Activated T-cell treated with anti-CD3 and anti-CD28 coated beads, Interleukin-2, amount 50 U/mL, for 72 hours (primary cell): Measurements from ENCODE around the gene PRDX5. TPM values are rescaled to one million over a fixed set of nuclear protein-coding genes. Genes with fewer than 3 reads are reported as not detected.

Source experiments
- ATAC-seq, 2 donors: fragments of 150-1000 bp; cut with Tn5 transposase; replicated peaks in 1 of 2; 2 replicates each; pipeline ENCODE4 v1.10.0; 2021; ENCODE audit warnings: moderate library complexity in 2 of 2, mild to moderate bottlenecking in 1 of 2
- DNase-seq, 2 donors: peaks; one replicate each; pipeline ENCODE4 v3.0.0; 2021 to 2022; ENCODE audit warnings: mixed read lengths in 1 of 2
- H3K27ac Mint-ChIP-seq: one replicate; pipeline ENCODE4 v1.8.0; 2022; ENCODE audit warnings: mild to moderate bottlenecking, moderate library complexity, mixed read lengths
- H3K27me3 Mint-ChIP-seq: one replicate; pipeline ENCODE4 v1.8.0; 2022; ENCODE audit warnings: low read depth, mixed read lengths
- H3K36me3 Mint-ChIP-seq, 2 donors: one replicate each; pipeline ENCODE4 v1.8.0; 2022; ENCODE audit warnings: mixed read lengths in 2 of 2, mild to moderate bottlenecking in 1 of 2; ENCODE audit not compliant: insufficient read depth in 2 of 2
- H3K4me1 Mint-ChIP-seq: one replicate; pipeline ENCODE4 v1.8.0; 2022; ENCODE audit warnings: low read depth, mixed read lengths
- H3K4me3 Mint-ChIP-seq, 2 donors: one replicate each; pipeline ENCODE4 v1.8.0; 2022; ENCODE audit warnings: mild to moderate bottlenecking in 2 of 2, mixed read lengths in 2 of 2, moderate library complexity in 2 of 2
- H3K9me3 Mint-ChIP-seq, 2 donors: one replicate each; pipeline ENCODE4 v1.8.0; 2022; ENCODE audit warnings: mixed read lengths in 2 of 2
- total RNA-seq, 2 donors: library from RNA; stranded (reverse); gene quantifications; one replicate each; pipeline ENCODE4 v1.2.3, GENCODE V29; 2022

PRDX5 gene
- total RNA-seq, 2 donors from 2014 or later = 134 to 138 TPM

DNA sequence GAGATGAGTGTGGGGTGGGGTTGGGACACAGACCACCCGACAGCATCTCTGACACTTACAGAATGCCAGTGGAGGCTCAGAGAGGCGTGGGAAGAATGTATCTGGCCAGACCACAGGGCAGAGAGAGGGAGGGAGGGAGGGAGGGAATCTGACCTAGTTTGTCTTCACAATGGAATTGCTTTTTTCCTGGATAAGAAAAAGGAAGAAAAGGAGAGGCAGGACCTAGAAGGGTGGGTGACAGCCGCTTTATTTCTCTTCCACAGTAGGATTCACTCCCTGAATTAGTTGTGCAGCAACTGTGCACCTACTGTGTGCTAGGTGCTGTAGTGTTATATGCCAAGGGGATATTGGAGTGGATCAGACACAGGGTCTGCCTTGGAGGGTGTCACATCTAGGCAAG, 23.1 kb upstream of the PRDX5 start:
- H3K27ac Mint-ChIP-seq = no peak overlapping the region
- H3K36me3 Mint-ChIP-seq = peaks cover 2 to 5% of the 10 kb centered on the region in 2 donors
- DNase-seq (no peak), ATAC-seq (no peak)
- no peaks in the 10 kb centered on the region for H3K9me3 Mint-ChIP-seq
- H3K27me3 Mint-ChIP-seq = peaks cover 77% of the 10 kb centered on the region
- H3K4me3 Mint-ChIP-seq = no peak overlapping the region
- H3K4me1 Mint-ChIP-seq = peaks cover 3% of the 10 kb centered on the region

- Mint-ChIP-seq H3K4me3 (no peak overlapping the region), H3K27ac (no peak overlapping the region), H3K9me3 (no peaks in the 10 kb centered on the region), H3K27me3 (peaks cover 79% of the 10 kb centered on the region), H3K36me3 (peaks cover under 1 to 2% of the 10 kb centered on the region in 2 donors), H3K4me1 (peaks cover 11% of the 10 kb centered on the region)
- no peak for DNase-seq
- ATAC-seq = no peak
Observed at GRCh38 chr11:64295760-64296159, 22.2 kb upstream of the PRDX5 start.

DNA sequence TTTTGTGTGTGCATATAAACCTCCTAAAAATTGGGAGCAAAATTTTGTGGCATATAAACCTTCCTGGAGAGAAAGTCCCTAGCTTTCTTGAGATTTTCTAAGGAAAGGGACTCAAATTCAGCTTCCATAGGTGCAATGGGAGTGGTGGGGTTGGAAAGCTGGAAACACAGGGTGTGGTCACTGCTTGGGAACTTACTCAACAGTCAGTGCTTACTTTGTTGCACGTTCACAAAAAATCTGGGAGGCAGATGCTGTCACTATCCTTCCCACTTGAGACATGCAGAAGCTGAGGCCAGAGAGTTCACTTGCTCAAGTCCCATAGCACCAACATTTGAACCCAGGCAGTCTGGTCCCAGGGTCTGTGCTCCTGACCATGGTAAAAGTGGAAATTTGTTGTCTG, 21.7 kb upstream of the PRDX5 start:
- ATAC-seq = no peak
- H3K4me1 Mint-ChIP-seq = peaks cover 14% of the 10 kb centered on the region
- H3K4me3 Mint-ChIP-seq = no peak overlapping the region
- H3K9me3 Mint-ChIP-seq = no peaks in the 10 kb centered on the region
- H3K36me3 Mint-ChIP-seq = no peaks in the 10 kb centered on the region
- peaks cover 81% of the 10 kb centered on the region for H3K27me3 Mint-ChIP-seq
- no peak for DNase-seq
- no peak overlapping the region for H3K27ac Mint-ChIP-seq

DNA sequence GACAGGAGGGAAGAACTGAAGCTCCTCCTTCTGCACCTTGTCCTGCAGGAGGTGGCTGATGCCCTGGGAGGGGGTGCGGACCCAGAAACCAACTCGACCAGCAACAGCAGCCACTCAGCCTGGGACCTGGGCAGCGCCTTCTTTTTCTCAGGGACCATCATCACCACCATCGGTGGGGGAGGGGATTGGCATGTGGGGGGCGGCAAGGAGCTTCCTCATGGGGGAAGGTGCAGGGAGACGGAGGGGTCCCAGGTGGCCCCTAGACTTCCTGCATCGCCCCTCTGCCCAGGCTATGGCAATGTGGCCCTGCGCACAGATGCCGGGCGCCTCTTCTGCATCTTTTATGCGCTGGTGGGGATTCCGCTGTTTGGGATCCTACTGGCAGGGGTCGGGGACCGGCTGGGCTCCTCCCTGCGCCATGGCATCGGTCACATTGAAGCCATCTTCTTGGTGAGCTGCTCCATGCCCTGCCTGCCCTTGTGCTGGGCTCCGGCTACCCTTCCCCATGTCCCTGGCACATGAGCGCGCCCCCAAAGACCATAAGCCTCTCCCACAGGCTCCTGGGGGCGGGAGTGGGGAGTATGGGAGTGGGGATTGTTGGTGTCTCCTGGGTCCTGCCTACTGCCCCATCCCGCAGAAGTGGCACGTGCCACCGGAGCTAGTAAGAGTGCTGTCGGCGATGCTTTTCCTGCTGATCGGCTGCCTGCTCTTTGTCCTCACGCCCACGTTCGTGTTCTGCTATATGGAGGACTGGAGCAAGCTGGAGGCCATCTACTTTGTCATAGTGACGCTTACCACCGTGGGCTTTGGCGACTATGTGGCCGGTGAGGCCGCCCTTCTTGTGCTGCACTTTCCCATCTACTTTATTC, 20.9 kb upstream of the PRDX5 start:
- no peaks in the 10 kb centered on the region for H3K9me3 Mint-ChIP-seq
- no peaks in the 10 kb centered on the region for H3K36me3 Mint-ChIP-seq

GRCh38 chr11:64297699-64298358, 20.1 kb upstream of the PRDX5 start:
- H3K9me3 Mint-ChIP-seq = no peaks in the 10 kb centered on the region

More for the DNA sequence above, 20.9 kb upstream of the PRDX5 start:
- H3K4me1 Mint-ChIP-seq = peaks cover 14% of the 10 kb centered on the region
- no peak for DNase-seq
- H3K4me3 Mint-ChIP-seq = no peak overlapping the region
- peaks cover 89% of the 10 kb centered on the region for H3K27me3 Mint-ChIP-seq
- no peak overlapping the region for H3K27ac Mint-ChIP-seq
- ATAC-seq = no peak

DNA sequence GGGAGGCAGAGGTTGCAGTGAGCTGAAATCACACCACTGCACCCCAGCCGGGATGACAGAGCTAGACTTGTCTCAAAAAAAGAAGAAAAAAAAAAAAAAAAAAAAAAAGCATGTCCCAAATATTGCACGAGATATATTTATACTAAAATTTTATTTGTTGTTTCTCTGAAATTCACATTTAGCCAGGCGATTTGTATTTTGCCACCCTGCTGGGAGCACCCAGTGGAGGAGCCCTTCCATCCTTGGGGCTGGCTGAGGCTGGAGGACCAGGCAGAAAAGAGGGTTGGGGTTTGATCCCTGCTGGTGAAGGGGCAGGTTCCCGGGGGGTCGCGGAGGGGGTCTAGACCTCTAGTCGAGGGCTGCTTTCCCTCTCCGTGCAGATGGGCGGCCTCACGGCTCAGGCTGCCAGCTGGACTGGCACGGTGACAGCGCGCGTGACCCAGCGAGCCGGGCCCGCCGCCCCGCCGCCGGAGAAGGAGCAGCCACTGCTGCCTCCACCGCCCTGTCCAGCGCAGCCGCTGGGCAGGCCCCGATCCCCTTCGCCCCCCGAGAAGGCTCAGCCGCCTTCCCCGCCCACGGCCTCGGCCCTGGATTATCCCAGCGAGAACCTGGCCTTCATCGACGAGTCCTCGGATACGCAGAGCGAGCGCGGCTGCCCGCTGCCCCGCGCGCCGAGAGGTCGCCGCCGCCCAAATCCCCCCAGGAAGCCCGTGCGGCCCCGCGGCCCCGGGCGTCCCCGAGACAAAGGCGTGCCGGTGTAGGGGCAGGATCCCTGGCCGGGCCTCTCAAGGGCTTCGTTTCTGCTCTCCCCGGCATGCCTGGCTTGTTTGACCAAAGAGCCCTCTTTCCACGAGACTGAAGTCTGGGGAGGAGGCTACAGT, 18.7 kb upstream of the PRDX5 start:
- ATAC-seq (no peak), DNase-seq (no peak)
- no peak overlapping the region for H3K27ac Mint-ChIP-seq
- no peaks in the 10 kb centered on the region for H3K9me3 Mint-ChIP-seq
- H3K36me3 Mint-ChIP-seq = no peaks in the 10 kb centered on the region
- H3K27me3 Mint-ChIP-seq = peaks cover 74% of the 10 kb centered on the region
- H3K4me1 Mint-ChIP-seq = peaks cover 27% of the 10 kb centered on the region
- H3K4me3 Mint-ChIP-seq = peak overlapping the region; percentile 84 to 85

More at GRCh38 chr11:64297699-64298358, 20.1 kb upstream of the PRDX5 start:
- DNase-seq (no peak), ATAC-seq (no peak)
- Mint-ChIP-seq H3K4me1 (peaks cover 14% of the 10 kb centered on the region), H3K27ac (no peak overlapping the region), H3K27me3 (peaks cover 87% of the 10 kb centered on the region), H3K36me3 (no peaks in the 10 kb centered on the region), H3K4me3 (no peak overlapping the region)

GRCh38 chr11:64299847-64300648, 17.9 kb upstream of the PRDX5 start, which contains the start of gene CATSPERZ:
Gene CATSPERZ (plus strand): TSS chr11:64300358. CDS start chr11:64300411, 53 bp downstream.
- no peaks in the 10 kb centered on the region for H3K36me3 Mint-ChIP-seq
- peaks cover 32% of the 10 kb centered on the region for H3K4me1 Mint-ChIP-seq
- peak within 1 kb of the TSS; percentile 84 to 85 for H3K4me3 Mint-ChIP-seq
- no peak for ATAC-seq
- DNase-seq = no peak
- H3K9me3 Mint-ChIP-seq = no peaks in the 10 kb centered on the region
- H3K27me3 Mint-ChIP-seq = peaks cover 65% of the 10 kb centered on the region
- H3K27ac Mint-ChIP-seq = no peak within 1 kb of the TSS

DNA sequence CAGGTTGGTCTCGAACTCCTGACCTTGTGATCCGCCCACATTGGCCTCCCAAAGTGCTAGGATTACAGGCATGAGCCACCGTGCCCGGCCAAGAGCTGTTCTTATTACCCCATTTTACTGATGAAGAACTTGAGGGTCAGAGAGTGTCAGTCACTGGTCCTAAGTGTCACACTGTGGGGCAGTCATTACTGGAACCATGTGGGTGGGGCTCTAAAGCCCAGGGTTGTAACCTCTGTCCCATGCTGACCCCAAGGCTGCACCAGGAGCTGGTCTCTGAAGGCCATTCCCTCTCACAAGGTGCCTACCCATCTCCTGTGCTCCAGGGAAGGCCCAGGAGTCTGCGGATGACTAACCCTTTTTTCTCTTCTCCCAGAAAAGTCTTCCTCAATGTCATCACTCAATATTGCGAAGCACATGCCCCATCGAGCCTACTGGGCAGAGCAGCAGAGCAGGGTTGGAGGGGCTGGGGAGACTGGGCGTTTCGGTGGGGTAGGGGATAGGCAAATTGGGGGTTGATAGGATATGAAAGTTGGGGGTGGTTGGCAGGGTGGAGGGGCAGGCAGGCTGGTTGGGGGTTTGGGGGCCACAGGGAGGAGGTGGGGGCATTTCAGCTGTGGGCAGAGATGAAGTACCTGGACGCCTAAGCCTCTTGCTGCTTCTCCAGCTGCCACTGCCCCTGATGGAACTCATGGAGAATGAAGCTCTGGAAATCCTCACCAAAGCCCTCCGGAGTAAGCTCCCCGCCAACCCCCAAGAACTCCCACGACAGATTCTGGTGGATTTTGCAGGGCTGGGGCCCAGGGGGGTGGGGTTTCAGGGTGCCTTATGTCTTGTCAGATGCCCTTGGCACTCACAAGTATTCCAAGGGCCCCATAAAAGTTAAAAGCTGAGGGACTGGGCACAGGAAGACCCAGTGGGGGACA, 14.6 kb upstream of the PRDX5 start:
- DNase-seq (no peak), ATAC-seq (no peak)
- Mint-ChIP-seq H3K4me3 (peak overlapping the region in 1 of 2 donors; percentile 95), H3K27ac (no peak overlapping the region), H3K27me3 (peaks cover 32% of the 10 kb centered on the region), H3K4me1 (peaks cover 51% of the 10 kb centered on the region), H3K36me3 (peaks cover 0 to 10% of the 10 kb centered on the region in 2 donors), H3K9me3 (no peaks in the 10 kb centered on the region)

DNA sequence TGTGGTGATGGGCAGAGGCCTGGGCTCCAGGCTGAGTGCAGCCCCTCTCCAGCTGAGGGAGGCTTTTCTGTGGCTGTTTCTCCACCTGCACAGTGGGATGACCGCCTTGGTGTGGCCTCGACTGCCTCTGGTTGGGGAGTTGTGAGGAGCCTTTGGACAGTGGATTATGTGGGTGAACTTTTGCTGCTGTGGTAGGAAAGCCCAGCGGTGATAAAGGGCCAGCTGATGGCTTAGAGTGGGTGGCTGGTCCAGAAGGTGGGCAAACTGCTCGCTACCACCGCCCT, 13.9 kb upstream of the PRDX5 start:
- Mint-ChIP-seq H3K27ac (no peak overlapping the region), H3K4me3 (peak overlapping the region; percentile 95 to 98), H3K27me3 (peaks cover 26% of the 10 kb centered on the region), H3K4me1 (peaks cover 51% of the 10 kb centered on the region), H3K36me3 (peaks cover 0 to 10% of the 10 kb centered on the region in 2 donors), H3K9me3 (no peaks in the 10 kb centered on the region)
- ATAC-seq (no peak), DNase-seq (no peak)

GRCh38 chr11:64304316-64305072, 13.4 kb upstream of the PRDX5 start:
- H3K4me1 Mint-ChIP-seq = peaks cover 50% of the 10 kb centered on the region
- peak overlapping the region; percentile 97 for H3K27ac Mint-ChIP-seq
- H3K27me3 Mint-ChIP-seq = peaks cover 23% of the 10 kb centered on the region
- H3K9me3 Mint-ChIP-seq = no peaks in the 10 kb centered on the region
- ATAC-seq (peak; percentile 47), DNase-seq (peak; percentile 96 to 97)
- peaks cover 0 to 10% of the 10 kb centered on the region in 2 donors for H3K36me3 Mint-ChIP-seq
- peak overlapping the region; percentile 95 to 98 for H3K4me3 Mint-ChIP-seq

DNA sequence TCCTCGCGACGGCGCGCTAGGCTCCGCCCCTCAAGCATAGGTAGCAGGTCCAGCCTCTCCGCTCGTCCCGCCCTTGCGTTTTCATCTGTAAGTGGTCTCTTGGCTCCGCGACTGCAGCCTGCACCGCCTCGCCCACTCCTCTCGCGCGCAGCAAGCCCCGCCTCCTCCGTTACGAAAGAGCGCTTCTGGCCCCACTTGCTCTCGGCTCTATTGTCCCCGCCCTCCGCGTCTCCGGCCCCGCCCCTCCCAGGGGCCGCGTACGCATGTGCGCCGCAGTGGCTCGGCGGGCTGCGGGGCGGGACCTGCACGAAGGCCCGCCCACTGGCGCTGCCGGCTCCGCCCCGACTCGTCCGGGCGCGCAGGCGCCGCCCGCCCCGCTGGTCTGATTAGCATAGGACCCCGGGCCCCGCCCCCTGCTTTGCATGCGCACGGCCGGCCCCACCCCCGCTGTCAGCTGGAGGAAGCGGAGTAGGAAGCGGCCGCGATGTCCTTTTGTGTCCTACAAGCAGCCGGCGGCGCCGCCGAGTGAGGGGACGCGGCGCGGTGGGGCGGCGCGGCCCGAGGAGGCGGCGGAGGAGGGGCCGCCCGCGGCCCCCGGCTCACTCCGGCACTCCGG, 12.7 kb upstream of the PRDX5 start, which contains the start of gene ESRRA:
Gene ESRRA, plus strand, starts transcription at position 450 of the 616 bp plus-strand sequence. CDS start 1,656 bp downstream, outside the sequence.
- Mint-ChIP-seq H3K4me3 (peak within 1 kb of the TSS; percentile 98 to 100), H3K9me3 (no peaks in the 10 kb centered on the region), H3K4me1 (peaks cover 49% of the 10 kb centered on the region), H3K36me3 (peaks cover 0 to 10% of the 10 kb centered on the region in 2 donors), H3K27ac (peak within 1 kb of the TSS; percentile 97), H3K27me3 (peaks cover 19% of the 10 kb centered on the region)
- DNase-seq (peak; percentile 100), ATAC-seq (peak; percentile 77 to 79)
